NCI-H2171 (cell line): ENCODE measurements around the gene GCK.

Experiments used
- DNase-seq: peaks from one replicate; lab custom pipeline; 2025; lab: John Stamatoyannopoulos, UW

The GCK gene

GRCh38 chr7:44117801-44118429 lies 71.3 kb downstream of the GCK start:
- no peak for DNase-seq

- DNase-seq: no peak
These were observed 72.2 kb downstream of the GCK start for GRCh38 chr7:44116789-44117666.

GRCh38 chr7:44116087-44116788 lies 73.0 kb downstream of the GCK start:
- DNase-seq: no peak

- DNase-seq: no peak
These were observed 74.5 kb downstream of the GCK start for GRCh38 chr7:44114586-44115310.

- DNase-seq: no peak
These were observed 75.4 kb downstream of the GCK start for GRCh38 chr7:44113764-44114354.

GRCh38 chr7:44112997-44113763 lies 76.1 kb downstream of the GCK start:
- DNase-seq: no peak

- DNase-seq: no peak
These were observed 76.8 kb downstream of the GCK start for GRCh38 chr7:44112231-44112996.

- no peak for DNase-seq
These were observed 77.5 kb downstream of the GCK start for GRCh38 chr7:44111761-44112160.

- no peak for DNase-seq
These were observed 78.3 kb downstream of the GCK start for GRCh38 chr7:44110719-44111635.

- no peak for DNase-seq
These were observed 79.2 kb downstream of the GCK start for GRCh38 chr7:44109991-44110390.

- DNase-seq: no peak
These were observed 80.2 kb downstream of the GCK start for GRCh38 chr7:44108768-44109750.

- DNase-seq: no peak
These were observed 81.1 kb downstream of the GCK start for GRCh38 chr7:44107961-44108767.

- no peak for DNase-seq
These were observed 81.9 kb downstream of the GCK start for GRCh38 chr7:44107116-44107960.

- DNase-seq: no peak
These were observed 82.8 kb downstream of the GCK start for GRCh38 chr7:44106311-44107065.

GRCh38 chr7:44105832-44106231 lies 83.4 kb downstream of the GCK start:
- DNase-seq: no peak
